Chondrocyte (in vitro differentiated cells): ENCODE data around the gene SNAPC2. TPM values are rescaled to one million over a fixed set of nuclear protein-coding genes. Genes with fewer than 3 reads are reported as not detected.

ENCODE experiments used
- DNase-seq: peaks from one replicate; pipeline ENCODE4 v3.0.0; 2021; ENCODE audit warnings: mixed read lengths, low spot score
- H3K27ac Mint-ChIP-seq: one replicate; pipeline ENCODE4 v1.8.0; 2021; ENCODE audit warnings: mild to moderate bottlenecking, moderate library complexity, mixed read lengths; ENCODE audit not compliant: unreplicated experiment
- H3K27me3 Mint-ChIP-seq: 2 replicates; pipeline ENCODE4 v1.8.0; 2021; ENCODE audit warnings: low read depth, mixed read lengths
- H3K36me3 Mint-ChIP-seq: 2 replicates; pipeline ENCODE4 v1.8.0; 2021; ENCODE audit warnings: low read depth, mixed read lengths
- H3K4me1 Mint-ChIP-seq: 2 replicates; pipeline ENCODE4 v1.8.0; 2021; ENCODE audit warnings: low read depth, mild to moderate bottlenecking, mixed read lengths
- H3K4me3 Mint-ChIP-seq: one replicate; pipeline ENCODE4 v1.8.0; 2021; ENCODE audit warnings: mild to moderate bottlenecking, moderate library complexity, mixed read lengths; ENCODE audit not compliant: unreplicated experiment
- H3K9me3 Mint-ChIP-seq: 2 replicates; pipeline ENCODE4 v1.8.0; 2021; ENCODE audit warnings: low read depth, mixed read lengths
- CTCF ChIP-seq: fragments of 200-600 bp; sonication (generic); IDR thresholded peaks from 2 replicates; pipeline ENCODE4 v1.5.0; 2021; ENCODE audit warnings: antibody characterized with exemption, mild to moderate bottlenecking, moderate library complexity
- total RNA-seq: library from RNA; stranded (reverse); gene quantifications from 3 replicates; pipeline ENCODE4 v1.2.1, GENCODE V29; 2021

Gene SNAPC2
- total RNA-seq, 1 donor from 2014 or later, result 27.9 TPM

GRCh38 chr19:7970716-7971448 lies 50.7 kb downstream of the SNAPC2 start:
- H3K9me3 Mint-ChIP-seq, result no peaks in the 10 kb centered on the region
- H3K4me1 Mint-ChIP-seq, result no peaks in the 10 kb centered on the region
- DNase-seq, result peak; percentile 60
- H3K27me3 Mint-ChIP-seq, result no peaks in the 10 kb centered on the region
- no peak overlapping the region for H3K4me3 Mint-ChIP-seq
- H3K36me3 Mint-ChIP-seq, result peaks cover 16% of the 10 kb centered on the region
- H3K27ac Mint-ChIP-seq, result no peak overlapping the region
- TF ChIP-seq CTCF, result peak; percentile 86

GRCh38 chr19:7971553-7972520 lies 51.7 kb downstream of the SNAPC2 start:
- no peak for DNase-seq
- no peaks in the 10 kb centered on the region for H3K27me3 Mint-ChIP-seq
- no peak for TF ChIP-seq CTCF
- peaks cover 12% of the 10 kb centered on the region for H3K36me3 Mint-ChIP-seq
- H3K9me3 Mint-ChIP-seq, result no peaks in the 10 kb centered on the region
- H3K27ac Mint-ChIP-seq, result no peak overlapping the region
- no peaks in the 10 kb centered on the region for H3K4me1 Mint-ChIP-seq
- H3K4me3 Mint-ChIP-seq, result no peak overlapping the region

Other genes starting within 250 kb of the SNAPC2 start
- gene MCEMP1, start 243.2 kb upstream of the SNAPC2 start, total RNA-seq, result not detected in 3 replicates
- 94.3 to 107 TPM (median 97.2 TPM) in 3 replicates for gene TRAPPC5, start 239.5 kb upstream of the SNAPC2 start, total RNA-seq
- not detected in 3 replicates for gene FCER2, start 218.2 kb upstream of the SNAPC2 start, total RNA-seq
- gene CLEC4G, start 188.2 kb upstream of the SNAPC2 start, total RNA-seq, result not detected in 3 replicates
- not detected in 3 replicates for gene CD209, start 172.8 kb upstream of the SNAPC2 start, total RNA-seq
- not detected in 3 replicates for gene CLEC4M, start 157.1 kb upstream of the SNAPC2 start, total RNA-seq
- 27.4 to 30.6 TPM (median 28.4 TPM) in 3 replicates for gene EVI5L, start 90.1 kb upstream of the SNAPC2 start, total RNA-seq
- 0.22 to 0.80 TPM (median 0.38 TPM) in 3 replicates for gene PRR36, start 45.9 kb upstream of the SNAPC2 start, total RNA-seq
- gene LRRC8E, start 31.8 kb upstream of the SNAPC2 start, total RNA-seq, result 1.9 to 6.9 TPM (median 4.8 TPM) in 3 replicates
- 24.4 to 27.5 TPM (median 25.7 TPM) in 3 replicates for gene MAP2K7, start 16.5 kb upstream of the SNAPC2 start, total RNA-seq
- 8.1 to 11.6 TPM (median 11.2 TPM) in 3 replicates for gene TGFBR3L, start 5.5 kb upstream of the SNAPC2 start, total RNA-seq
- 21.8 to 41.5 TPM (median 36.0 TPM) in 3 replicates for gene CTXN1, start 5.8 kb downstream of the SNAPC2 start, total RNA-seq
- 47.1 to 75.4 TPM (median 68.0 TPM) in 3 replicates for gene TIMM44, start 23.3 kb downstream of the SNAPC2 start, total RNA-seq
- gene ELAVL1, start 85.3 kb downstream of the SNAPC2 start, total RNA-seq, result 67.9 to 80.5 TPM (median 71.9 TPM) in 3 replicates
- not detected in 3 replicates for gene CCL25, start 132.4 kb downstream of the SNAPC2 start, total RNA-seq
- gene FBN3, start 229.3 kb downstream of the SNAPC2 start, total RNA-seq, result 0.51 to 1.3 TPM (median 0.57 TPM) in 3 replicates